ENCODE measurements around the gene RCC2.
"Not testable (repeated sequence)": the region's sequence is repeated elsewhere in the genome, so short reads cannot be mapped to it uniquely, and the experiment has no call there.

Gene RCC2

DNA sequence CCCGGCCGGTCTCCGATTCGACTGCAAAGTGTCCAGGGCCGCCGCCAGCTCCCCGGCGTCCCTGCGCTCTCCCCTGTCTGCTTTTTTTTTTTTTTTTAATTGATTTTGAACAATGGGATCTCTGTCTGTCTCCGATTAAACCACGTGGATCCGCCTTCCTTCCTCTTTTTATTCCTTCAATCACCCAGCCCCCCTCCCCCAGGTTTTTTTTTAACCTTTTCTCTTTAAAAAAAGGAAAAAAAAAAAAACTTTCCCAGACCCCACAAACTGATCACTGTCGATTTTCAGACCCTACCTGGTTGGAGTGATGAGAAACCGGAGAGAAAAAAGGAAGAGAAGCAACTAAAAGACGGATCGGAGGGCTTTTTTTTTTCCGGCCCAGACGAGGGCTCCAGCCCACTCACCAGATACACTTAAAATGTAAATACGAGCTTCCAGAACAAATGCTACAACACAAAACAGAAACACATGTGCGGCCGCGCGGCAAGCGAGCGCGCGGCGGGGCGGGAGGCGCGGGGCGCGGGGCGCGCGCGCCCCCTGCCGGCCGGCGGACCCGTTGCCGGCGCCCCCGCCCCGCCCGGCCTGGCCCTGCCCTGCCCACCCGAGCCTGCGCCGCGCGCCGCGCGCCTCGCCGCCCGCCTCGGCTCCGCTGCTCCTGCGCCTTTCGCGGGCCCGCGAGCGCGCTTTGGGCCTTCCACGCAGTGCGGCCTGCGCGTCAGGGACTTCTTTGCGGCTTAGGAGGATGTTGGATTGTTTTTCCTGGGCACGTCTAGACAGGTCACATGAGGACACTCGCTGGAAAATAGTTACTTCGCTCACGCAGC lies at the start of gene RCC2:
TSS of gene RCC2 (minus strand) at position 428 of the 824 bp plus-strand sequence. CDS start 1,163 bp downstream, outside the sequence.
- H3K4me1 Mint-ChIP-seq, result peaks cover 30% of the 10 kb centered on the region
- no peaks in the 10 kb centered on the region for H3K9me3 Mint-ChIP-seq
- peak; percentile 43 to 80 for DNase-seq (ENCODE audit: low spot score in 2 of 2)

DNA sequence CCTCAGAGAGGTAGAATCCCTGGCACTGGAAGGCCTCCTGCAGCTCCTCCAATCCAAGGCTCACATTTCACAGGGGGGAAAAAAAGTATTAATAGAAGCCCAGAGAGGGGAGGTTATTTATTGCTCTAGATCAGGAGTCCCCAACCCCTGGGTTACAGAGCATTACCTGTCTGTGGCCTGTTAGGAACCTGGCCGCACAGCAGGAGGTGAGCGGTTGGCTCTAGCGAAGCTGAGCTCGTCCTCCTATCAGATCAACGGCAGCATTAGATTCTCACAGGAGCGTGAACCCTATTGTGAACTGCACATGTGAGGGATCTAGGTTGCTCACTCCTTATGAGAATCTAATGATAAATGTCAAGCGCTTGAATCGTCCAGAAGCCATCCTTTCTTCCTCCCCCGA lies 46.8 kb upstream of the RCC2 start:
- H3K4me3 Mint-ChIP-seq, result no peak overlapping the region
- DNase-seq (ENCODE audit: low spot score in 2 of 2) (no peak), ATAC-seq (no peak)
- no peaks in the 10 kb centered on the region for H3K4me1 Mint-ChIP-seq
- no peaks in the 10 kb centered on the region for H3K9me3 Mint-ChIP-seq
- H3K36me3 Mint-ChIP-seq, result no peaks in the 10 kb centered on the region
- no peak overlapping the region for H3K27ac Mint-ChIP-seq

More for the DNA sequence above, at the start of gene RCC2:
- Mint-ChIP-seq H3K36me3 (peaks cover 49% of the 10 kb centered on the region), H3K27ac (peak within 1 kb of the TSS; percentile 97), H3K4me3 (peak within 1 kb of the TSS; percentile 93)
- ATAC-seq, result peak; percentile 79

DNA sequence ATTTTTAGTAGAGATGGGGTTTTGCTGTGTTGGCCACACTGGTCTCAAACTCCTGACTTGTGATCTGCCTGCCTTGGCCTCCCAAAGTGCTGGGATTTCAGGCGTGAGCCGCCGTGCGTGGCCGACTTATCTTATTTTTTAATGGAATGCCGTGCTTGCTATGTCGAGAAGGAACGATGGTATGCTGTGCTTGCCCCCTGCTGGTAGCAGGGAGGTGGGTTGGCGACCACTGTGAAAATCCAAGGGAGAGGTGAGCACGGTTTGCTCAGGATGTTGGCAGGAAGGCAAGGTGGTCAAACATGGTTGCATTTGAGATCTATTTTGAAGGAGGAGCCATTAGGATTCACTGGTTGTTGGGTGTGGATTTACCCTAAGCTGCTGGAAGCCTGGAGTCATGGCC lies 45.8 kb upstream of the RCC2 start:
- ATAC-seq, result no peak
- Mint-ChIP-seq H3K9me3 (no peaks in the 10 kb centered on the region), H3K27ac (no peak overlapping the region), H3K4me3 (no peak overlapping the region), H3K4me1 (no peaks in the 10 kb centered on the region), H3K36me3 (no peaks in the 10 kb centered on the region)
- DNase-seq (ENCODE audit: low spot score in 2 of 2), result no peak

DNA sequence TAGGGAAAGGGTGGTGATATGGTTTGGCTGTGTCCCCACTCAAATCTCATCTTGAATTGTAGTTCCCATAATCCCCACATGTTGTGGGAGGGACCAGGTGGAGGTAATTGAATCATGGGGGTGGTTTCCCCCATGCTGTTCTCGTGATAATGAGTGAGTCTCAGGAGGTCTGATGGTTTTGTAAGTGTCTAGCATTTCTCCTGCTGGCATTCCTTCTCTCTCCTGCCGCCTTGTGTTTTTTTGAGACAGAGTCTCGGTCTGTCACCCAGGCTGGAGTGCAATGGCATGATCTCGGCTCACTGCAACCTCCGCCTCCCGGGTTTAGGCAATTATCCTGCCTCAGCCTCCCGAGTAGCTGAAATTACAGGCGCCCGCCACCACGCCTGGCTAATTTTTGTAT lies 42.5 kb upstream of the RCC2 start:
- not testable (repeated sequence) for H3K4me1 Mint-ChIP-seq; H3K9me3 Mint-ChIP-seq; ATAC-seq; H3K27ac Mint-ChIP-seq; DNase-seq (ENCODE audit: low spot score in 2 of 2); H3K36me3 Mint-ChIP-seq; H3K4me3 Mint-ChIP-seq

DNA sequence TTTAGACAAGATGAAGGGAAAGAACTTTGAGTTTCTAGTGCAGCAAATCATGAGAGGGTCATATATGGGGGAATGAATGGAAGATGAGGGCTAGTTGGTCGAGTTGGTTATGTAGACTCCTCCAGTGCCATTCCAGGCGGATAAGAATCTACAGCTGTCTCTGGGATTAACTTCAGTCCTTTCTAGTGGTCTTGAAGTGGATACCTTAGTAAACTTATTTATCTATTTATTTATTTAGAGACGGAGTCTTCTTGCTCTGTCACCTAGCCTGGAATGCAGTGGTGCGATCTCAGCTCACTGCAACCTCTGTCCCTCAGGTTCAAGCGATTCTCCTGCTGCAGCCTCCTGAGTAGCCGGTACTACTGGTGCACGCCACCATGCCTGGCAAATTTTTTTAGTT lies 41.4 kb upstream of the RCC2 start:
- no peaks in the 10 kb centered on the region for H3K4me1 Mint-ChIP-seq
- no peak for ATAC-seq
- no peak overlapping the region for H3K4me3 Mint-ChIP-seq
- no peaks in the 10 kb centered on the region for H3K36me3 Mint-ChIP-seq
- no peak overlapping the region for H3K27ac Mint-ChIP-seq
- DNase-seq (ENCODE audit: low spot score in 2 of 2), result no peak
- H3K9me3 Mint-ChIP-seq, result no peaks in the 10 kb centered on the region

DNA sequence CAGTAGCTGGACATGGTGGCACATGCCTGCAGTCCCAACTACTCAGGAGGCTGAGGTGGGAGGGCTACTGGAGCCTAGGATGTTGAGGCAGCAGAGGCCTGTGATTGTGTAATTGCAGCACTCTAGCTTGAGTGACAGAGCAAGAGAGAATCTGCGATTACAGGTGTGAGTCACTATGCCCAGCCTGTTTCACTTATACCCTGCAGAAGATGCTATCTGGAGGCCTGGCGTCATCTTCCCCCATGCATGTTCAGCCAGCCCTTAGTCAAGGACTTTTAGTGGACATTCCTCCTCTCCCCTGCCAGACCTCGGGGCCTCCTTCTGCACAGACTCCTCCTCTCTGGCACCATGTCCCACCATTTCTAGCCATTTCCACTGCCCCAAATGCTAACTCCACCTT lies 36.3 kb upstream of the RCC2 start:
- H3K4me1 Mint-ChIP-seq, result no peaks in the 10 kb centered on the region
- ATAC-seq (peak; percentile 40), DNase-seq (ENCODE audit: low spot score in 2 of 2) (no peak)
- H3K27ac Mint-ChIP-seq, result no peak overlapping the region
- no peak overlapping the region for H3K4me3 Mint-ChIP-seq
- H3K9me3 Mint-ChIP-seq, result no peaks in the 10 kb centered on the region
- H3K36me3 Mint-ChIP-seq, result no peaks in the 10 kb centered on the region

DNA sequence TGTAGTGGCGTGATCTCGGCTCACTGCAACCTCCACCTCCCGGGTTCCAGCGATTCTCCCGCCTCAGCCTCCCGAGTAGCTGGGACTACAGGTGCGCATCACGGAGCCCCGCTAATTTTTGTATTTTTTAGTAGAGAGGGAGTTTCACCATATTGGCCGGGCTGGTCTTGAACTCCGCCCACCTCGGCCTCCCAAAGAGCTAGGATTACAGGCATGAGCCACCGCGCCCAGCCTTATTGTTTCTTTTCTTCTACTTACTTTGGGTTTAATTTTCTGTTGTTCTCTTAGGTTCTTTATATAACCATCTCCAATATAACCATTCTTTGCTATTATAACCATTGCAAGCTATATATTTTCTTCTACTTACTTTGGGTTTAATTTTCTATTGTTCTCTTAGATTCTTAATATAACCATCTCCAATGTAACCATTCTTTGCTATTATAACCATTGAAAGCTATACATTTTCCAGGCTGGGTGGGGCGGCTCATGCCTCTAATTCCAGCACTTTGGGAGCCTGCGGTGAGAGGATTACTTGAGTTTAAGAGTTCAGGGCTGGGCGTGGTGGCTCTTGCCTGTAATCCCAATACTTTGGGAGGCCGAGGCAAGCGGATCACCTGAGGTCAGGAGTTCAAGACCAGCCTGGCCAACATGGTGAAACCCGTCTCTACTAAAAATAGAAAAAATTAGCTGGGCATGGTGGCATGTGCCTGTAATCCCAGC lies 35.5 kb upstream of the RCC2 start:
- DNase-seq (ENCODE audit: low spot score in 2 of 2); ATAC-seq; H3K4me3 Mint-ChIP-seq; H3K4me1 Mint-ChIP-seq; H3K9me3 Mint-ChIP-seq; H3K36me3 Mint-ChIP-seq; H3K27ac Mint-ChIP-seq: not testable (repeated sequence)

DNA sequence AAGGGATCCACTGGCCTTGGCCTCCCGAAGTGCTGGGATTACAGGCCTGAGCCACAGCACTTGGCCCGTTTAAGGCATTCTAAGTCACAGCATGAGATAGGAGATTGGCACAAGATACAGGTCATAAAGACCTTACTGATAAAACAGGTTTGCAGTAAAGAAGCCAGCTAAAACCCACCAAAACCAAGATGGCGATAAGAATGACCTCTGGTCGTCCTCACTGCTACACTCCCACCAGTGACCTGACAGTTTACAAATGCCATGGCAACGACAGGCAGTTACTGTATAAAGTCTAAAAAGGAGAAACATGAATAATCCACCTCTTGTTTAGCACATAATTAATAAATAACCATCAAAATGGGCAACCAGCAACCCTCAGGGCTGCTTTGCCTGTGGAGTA lies 33.3 kb upstream of the RCC2 start:
- ATAC-seq (no peak), DNase-seq (ENCODE audit: low spot score in 2 of 2) (no peak)
- Mint-ChIP-seq H3K4me3 (no peak overlapping the region), H3K4me1 (no peaks in the 10 kb centered on the region), H3K9me3 (no peaks in the 10 kb centered on the region), H3K36me3 (no peaks in the 10 kb centered on the region), H3K27ac (no peak overlapping the region)

DNA sequence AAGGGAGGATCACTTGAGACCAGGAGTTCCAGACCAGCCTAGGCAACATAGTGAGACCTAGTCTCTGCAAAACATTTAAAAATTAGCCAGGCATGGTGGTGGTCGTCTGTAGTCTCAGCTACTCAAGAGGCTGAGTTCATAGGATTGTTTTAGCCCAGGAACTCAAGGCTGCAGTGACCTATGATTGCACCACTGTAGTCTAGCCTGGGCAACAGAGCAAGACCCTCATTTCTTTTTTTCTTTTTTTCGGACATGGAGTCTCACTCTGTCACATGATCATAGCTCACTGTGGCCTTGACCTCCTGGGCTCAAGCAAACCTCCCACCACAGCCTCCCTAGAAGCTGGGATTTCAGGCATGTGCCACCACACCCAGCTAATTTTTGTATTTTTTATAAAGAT lies 31.9 kb upstream of the RCC2 start:
- DNase-seq (ENCODE audit: low spot score in 2 of 2), result no peak
- no peak overlapping the region for H3K27ac Mint-ChIP-seq
- H3K4me1 Mint-ChIP-seq, result no peaks in the 10 kb centered on the region
- no peaks in the 10 kb centered on the region for H3K9me3 Mint-ChIP-seq
- no peak for ATAC-seq
- H3K36me3 Mint-ChIP-seq, result no peaks in the 10 kb centered on the region
- no peak overlapping the region for H3K4me3 Mint-ChIP-seq

DNA sequence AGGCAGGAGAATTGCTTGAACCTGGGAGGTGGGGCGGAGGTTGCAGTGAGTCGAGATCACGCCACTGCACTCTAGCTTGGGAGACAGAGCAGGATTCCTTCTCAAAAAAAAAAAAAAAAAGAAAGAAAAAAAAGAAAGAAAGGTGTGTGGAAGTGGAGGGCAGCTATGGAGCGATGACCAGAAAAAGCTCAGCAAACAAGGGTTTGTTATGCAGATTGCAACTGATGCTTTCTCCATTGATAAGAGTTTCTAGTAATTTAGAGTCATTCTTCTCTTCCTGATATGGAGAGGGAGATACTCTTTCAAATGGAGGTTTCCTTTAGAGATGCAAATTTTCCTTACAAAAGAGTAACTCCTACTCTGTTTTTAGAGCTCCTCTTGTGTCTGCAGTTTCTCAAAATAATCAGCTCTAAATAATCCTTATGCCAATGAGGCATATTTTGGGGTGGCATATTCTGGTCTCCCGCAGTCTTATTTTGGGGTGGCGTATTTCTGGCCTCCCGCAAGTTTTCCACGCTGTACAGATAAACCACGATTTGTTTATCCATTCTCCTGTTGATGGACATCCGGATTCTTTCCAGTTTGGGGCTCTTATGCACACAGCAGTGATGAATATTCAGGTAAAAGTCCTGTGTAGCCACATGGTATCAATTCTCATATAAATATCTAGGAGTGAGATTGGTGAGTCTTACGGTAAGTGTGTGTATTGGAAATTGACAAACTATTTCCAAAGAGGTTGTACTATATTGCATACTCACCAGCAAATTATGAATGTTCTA lies 30.7 kb upstream of the RCC2 start:
- Mint-ChIP-seq H3K4me1 (no peaks in the 10 kb centered on the region), H3K4me3 (no peak overlapping the region), H3K9me3 (no peaks in the 10 kb centered on the region), H3K27ac (no peak overlapping the region), H3K36me3 (no peaks in the 10 kb centered on the region)
- no peak for DNase-seq (ENCODE audit: low spot score in 2 of 2)
- ATAC-seq, result no peak

DNA sequence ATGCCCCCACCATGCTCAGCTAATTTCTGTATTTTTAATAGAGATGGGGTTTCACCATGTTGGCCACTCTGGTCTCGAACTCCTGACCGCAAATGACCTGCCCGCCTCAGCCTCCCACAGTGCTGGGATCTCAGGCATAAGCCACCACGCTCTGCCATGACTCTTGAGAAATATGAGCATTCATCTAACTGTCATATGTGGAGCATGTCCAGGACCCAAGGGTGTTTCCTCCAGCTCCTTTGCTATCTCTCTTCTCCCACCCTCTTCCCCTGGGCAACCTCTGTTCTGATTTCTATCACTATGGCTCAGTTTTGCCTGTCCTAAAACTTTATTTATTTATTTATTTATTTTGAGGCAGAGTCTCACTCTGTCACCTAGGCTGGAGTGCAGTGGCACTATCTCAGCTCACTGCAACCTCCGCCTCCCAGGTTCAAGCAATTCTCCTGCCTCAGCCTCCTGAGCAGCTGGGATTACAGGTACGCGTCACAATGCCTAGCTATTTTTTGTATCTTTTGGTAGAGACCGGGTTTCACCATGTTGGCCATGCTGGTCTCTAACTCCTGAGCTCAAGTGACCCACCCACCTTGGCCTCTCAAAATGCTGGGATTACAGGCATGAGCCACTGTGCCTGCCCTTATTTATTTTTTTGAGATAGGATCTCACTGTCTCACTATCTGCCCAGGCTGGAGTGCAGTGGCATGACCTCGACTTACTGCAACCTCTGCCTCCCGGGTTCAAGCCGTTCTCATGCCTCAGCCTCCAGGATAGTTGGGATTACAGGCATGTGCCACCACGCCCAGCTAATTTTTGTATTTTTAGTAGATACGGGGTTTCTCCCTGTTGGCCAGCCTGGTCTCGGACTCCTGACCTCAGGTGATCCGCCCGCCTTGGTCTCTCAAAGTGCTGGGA lies 29.1 kb upstream of the RCC2 start:
- ATAC-seq; H3K4me3 Mint-ChIP-seq; H3K9me3 Mint-ChIP-seq; H3K36me3 Mint-ChIP-seq; H3K27ac Mint-ChIP-seq; H3K4me1 Mint-ChIP-seq; DNase-seq (ENCODE audit: low spot score in 2 of 2): not testable (repeated sequence)

DNA sequence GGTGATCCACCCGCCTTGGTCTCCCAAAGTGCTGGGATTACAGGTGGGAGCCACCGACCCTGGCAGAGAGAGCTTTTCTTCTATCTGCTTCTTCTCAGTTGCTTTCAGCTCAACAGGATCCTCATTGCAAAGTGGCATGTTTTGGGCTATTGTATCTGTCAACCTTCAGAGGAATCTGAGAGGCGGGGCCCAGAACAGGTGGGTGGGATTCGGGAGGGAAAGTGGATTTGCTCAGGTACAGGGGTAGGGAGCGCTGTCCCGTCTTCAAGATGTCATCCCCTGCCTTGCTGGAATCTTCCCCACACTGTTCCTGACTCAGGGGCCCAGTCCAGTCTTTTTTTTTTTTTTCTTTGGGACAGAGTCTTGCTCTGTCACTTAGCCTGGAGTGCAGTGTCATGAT lies 26.9 kb upstream of the RCC2 start:
- Mint-ChIP-seq H3K9me3 (no peaks in the 10 kb centered on the region), H3K4me3 (no peak overlapping the region), H3K4me1 (no peaks in the 10 kb centered on the region), H3K27ac (no peak overlapping the region), H3K36me3 (no peaks in the 10 kb centered on the region)
- ATAC-seq, result no peak
- DNase-seq (ENCODE audit: low spot score in 2 of 2), result no peak

DNA sequence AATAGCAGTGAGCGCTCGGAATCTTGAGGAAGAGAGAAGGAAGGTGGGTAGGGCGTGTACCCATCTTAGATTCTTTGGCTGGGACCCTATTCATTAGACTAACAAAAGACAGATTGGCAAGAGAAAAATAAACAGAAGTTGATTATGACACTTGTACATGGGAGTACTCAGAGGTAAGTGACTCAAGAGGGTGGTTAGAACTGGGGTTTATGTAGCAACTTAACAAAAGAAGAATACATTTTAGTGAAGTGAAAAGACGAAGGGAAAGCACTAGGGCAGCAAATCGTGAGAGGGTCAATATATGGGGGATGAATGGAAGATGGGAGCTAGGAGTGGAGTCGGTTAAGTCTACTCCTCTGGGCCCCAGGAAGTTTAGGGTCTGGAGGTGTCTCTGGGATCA lies 25.8 kb upstream of the RCC2 start:
- Mint-ChIP-seq H3K27ac (no peak overlapping the region), H3K9me3 (no peaks in the 10 kb centered on the region), H3K4me3 (no peak overlapping the region), H3K36me3 (no peaks in the 10 kb centered on the region), H3K4me1 (no peaks in the 10 kb centered on the region)
- ATAC-seq, result no peak
- no peak for DNase-seq (ENCODE audit: low spot score in 2 of 2)

DNA sequence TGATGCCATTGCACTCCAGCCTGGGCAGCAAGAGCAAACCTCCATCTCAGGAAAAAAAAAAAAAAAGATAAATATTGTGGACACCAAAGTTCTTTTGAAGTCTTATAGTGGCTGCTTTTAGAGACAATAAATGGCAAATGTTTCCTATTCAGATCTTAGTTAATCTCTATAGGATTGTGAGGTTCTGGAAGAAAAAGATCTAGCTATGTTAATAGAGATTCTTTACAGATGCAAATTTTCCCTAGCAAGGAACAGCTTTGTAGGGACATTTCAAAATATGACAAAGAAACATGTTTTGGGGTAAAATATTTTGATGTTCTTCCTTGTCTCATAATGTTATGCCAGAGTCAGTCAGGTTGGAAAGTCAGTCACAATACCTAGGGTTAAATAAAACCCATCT lies 24.5 kb upstream of the RCC2 start:
- no peaks in the 10 kb centered on the region for H3K4me1 Mint-ChIP-seq
- no peaks in the 10 kb centered on the region for H3K36me3 Mint-ChIP-seq
- H3K27ac Mint-ChIP-seq, result no peak overlapping the region
- DNase-seq (ENCODE audit: low spot score in 2 of 2), result no peak
- H3K4me3 Mint-ChIP-seq, result no peak overlapping the region
- H3K9me3 Mint-ChIP-seq, result no peaks in the 10 kb centered on the region
- no peak for ATAC-seq

DNA sequence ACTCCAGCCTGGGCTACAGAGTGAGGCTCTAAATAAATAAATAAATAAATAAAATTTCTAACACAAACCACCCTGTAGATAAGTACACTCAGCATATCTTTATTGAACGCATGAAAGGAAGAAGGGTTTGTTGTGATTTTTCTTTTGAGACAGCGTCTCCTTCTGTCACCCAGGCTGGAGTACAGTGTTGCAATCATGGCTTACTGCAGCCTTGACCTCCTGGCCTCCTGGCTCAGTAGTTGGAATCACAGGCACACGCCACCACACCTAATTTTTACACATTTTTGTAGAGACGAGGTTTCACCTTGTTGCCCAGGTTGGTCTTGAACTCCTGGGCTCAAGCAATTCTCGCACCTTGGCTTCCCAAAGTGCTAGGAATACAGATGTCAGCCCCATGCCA lies 23.2 kb upstream of the RCC2 start:
- Mint-ChIP-seq H3K4me3 (no peak overlapping the region), H3K9me3 (no peaks in the 10 kb centered on the region), H3K36me3 (no peaks in the 10 kb centered on the region), H3K27ac (no peak overlapping the region), H3K4me1 (no peaks in the 10 kb centered on the region)
- DNase-seq (ENCODE audit: low spot score in 2 of 2) (no peak), ATAC-seq (no peak)

Measured in stimulated activated effector memory CD8-positive, alpha-beta T cell treated with anti-CD3 and anti-CD28 coated beads, Interleukin-12 subunit alpha, Interleukin-12 subunit beta, amount 100 ng/mL, for 72 hours (primary cell).